CD14-positive monocyte (primary cell): Measurements from ENCODE around the gene RTN4RL1. TPM values are rescaled to one million over a fixed set of nuclear protein-coding genes. Genes with fewer than 3 reads are reported as not detected.

ENCODE experiments used
- DNase-seq, 3 donors: peaks; one replicate each; pipeline ENCODE4 v3.0.0-alpha.2; 2011 to 2022
- H2AFZ ChIP-seq: 2 replicates; pipeline ENCODE4 v1.6.0; 2012; ENCODE audit warnings: mild to moderate bottlenecking, low read depth, low read length, inconsistent platforms; ENCODE audit not compliant: insufficient read depth, poor library complexity, severe bottlenecking
- H3K27ac ChIP-seq, 2 donors: 1 replicate in 1 of 2; 2 replicates in 1 of 2; pipeline ENCODE4 v1.5.1; 2012 to 2013; ENCODE audit warnings: low read length in 2 of 2, control low read depth in 1 of 2, inconsistent platforms in 1 of 2, low read depth in 1 of 2, mild to moderate bottlenecking in 1 of 2
- H3K27me3 ChIP-seq, 2 donors: one replicate each; pipeline versions ENCODE4 v1.6.0 to v1.6.1; 2011 to 2013; ENCODE audit warnings: low read length in 2 of 2; ENCODE audit not compliant: control insufficient read depth in 2 of 2, insufficient read depth in 2 of 2
- H3K36me3 ChIP-seq, 2 donors: replicated peaks in 1 of 2; 1 replicate in 1 of 2; 2 replicates in 1 of 2; pipeline versions ENCODE4 v1.5.1 to v1.6.1; 2012 to 2013; ENCODE audit warnings: low read length in 2 of 2, control low read depth in 1 of 2, inconsistent platforms in 1 of 2, mild to moderate bottlenecking in 1 of 2; ENCODE audit not compliant: insufficient read depth in 2 of 2, control insufficient read depth in 1 of 2
- H3K4me1 ChIP-seq, 2 donors: 1 replicate in 1 of 2; 2 replicates in 1 of 2; pipeline versions ENCODE4 v1.5.1 to v1.6.1; 2012 to 2013; ENCODE audit warnings: low read length in 2 of 2, control low read depth in 1 of 2, inconsistent platforms in 1 of 2, mild to moderate bottlenecking in 1 of 2, moderate library complexity in 1 of 2; ENCODE audit not compliant: insufficient read depth in 2 of 2, control insufficient read depth in 1 of 2
- H3K4me2 ChIP-seq: replicated peaks from 2 replicates; pipeline ENCODE3; 2012; ENCODE audit warnings: low read length, moderate library complexity, mild to moderate bottlenecking; ENCODE audit not compliant: poor library complexity, severe bottlenecking; ENCODE audit errors: extremely low read depth
- H3K4me3 ChIP-seq, 3 experiments: fragments of 200-600 bp in 1 of 3; sonication (generic) in 1 of 3; replicated peaks in 1 of 3; 1 replicate in 2 of 3; 2 replicates in 1 of 3; pipeline ENCODE4 v1.5.1; 2011 to 2013; ENCODE audit warnings: low read length in 3 of 3, mild to moderate bottlenecking in 3 of 3, control low read depth in 2 of 3, low read depth in 2 of 3, inconsistent platforms in 1 of 3, moderate library complexity in 1 of 3
- H3K79me2 ChIP-seq: 2 replicates; pipeline ENCODE4 v1.6.0; 2012; ENCODE audit warnings: mild to moderate bottlenecking, control low read depth, inconsistent platforms, low read length, moderate library complexity; ENCODE audit not compliant: insufficient read depth
- H3K9ac ChIP-seq: 2 replicates; pipeline ENCODE4 v1.6.0; 2017; ENCODE audit warnings: low read length, mild to moderate bottlenecking; ENCODE audit not compliant: insufficient read depth, poor library complexity, severe bottlenecking
- H3K9me3 ChIP-seq, 2 donors: replicated peaks in 1 of 2; 1 replicate in 1 of 2; 2 replicates in 1 of 2; pipeline versions ENCODE4 v1.5.1 to v1.6.1; 2012 to 2013; ENCODE audit warnings: low read length in 2 of 2, control low read depth in 1 of 2; ENCODE audit not compliant: control insufficient read depth in 1 of 2, insufficient read depth in 1 of 2
- H4K20me1 ChIP-seq: 2 replicates; pipeline ENCODE4 v1.6.0; 2012; ENCODE audit warnings: mild to moderate bottlenecking, low read length, control low read depth, moderate library complexity; ENCODE audit not compliant: insufficient read depth
- H3K27ac Mint-ChIP-seq, 7 donors: one replicate each; pipeline ENCODE4 v1.8.0; 2020; ENCODE audit warnings: mild to moderate bottlenecking in 7 of 7, mixed read lengths in 7 of 7, moderate library complexity in 6 of 7, inconsistent platforms in 2 of 7
- H3K27me3 Mint-ChIP-seq, 3 donors: one replicate each; pipeline ENCODE4 v1.8.0; 2021 to 2022; ENCODE audit warnings: low read depth in 3 of 3, mild to moderate bottlenecking in 3 of 3, mixed read lengths in 3 of 3, moderate library complexity in 3 of 3, inconsistent platforms in 1 of 3
- H3K36me3 Mint-ChIP-seq, 2 donors: one replicate each; pipeline ENCODE4 v1.8.0; 2020; ENCODE audit warnings: mixed read lengths in 2 of 2, inconsistent platforms in 1 of 2, mild to moderate bottlenecking in 1 of 2
- H3K4me1 Mint-ChIP-seq: one replicate; pipeline ENCODE4 v1.8.0; 2020; ENCODE audit warnings: mild to moderate bottlenecking, mixed read lengths
- H3K4me3 Mint-ChIP-seq, 2 donors: one replicate each; pipeline ENCODE4 v1.8.0; 2020; ENCODE audit warnings: mild to moderate bottlenecking in 2 of 2, mixed read lengths in 2 of 2, moderate library complexity in 1 of 2
- H3K9me3 Mint-ChIP-seq, 7 donors: one replicate each; pipeline ENCODE4 v1.8.0; 2020 to 2022; ENCODE audit warnings: mixed read lengths in 7 of 7, mild to moderate bottlenecking in 6 of 7, moderate library complexity in 6 of 7, inconsistent platforms in 2 of 7
- WGBS: methylation state at CpG from one replicate; pipeline ENCODE4 v1.1.5; 2013; ENCODE audit warnings: missing lambda C conversion rate; ENCODE audit not compliant: insufficient coverage; 5-methylcytosine and 5-hydroxymethylcytosine counted together
- intact Hi-C, 2 donors: fragments of 100-400 bp; cut with micrococcal nuclease; formaldehyde crosslinking; loops; one replicate each; pipeline versions ENCODE4 v1.15.0 to v1.15.1; 2023
- polyA plus RNA-seq, 3 donors: library from polyadenylated mRNA; depleted of rRNA in 1 of 3; unstranded in 2 of 3; stranded (reverse) in 1 of 3; fragments of 300-500 nt in 2 of 3; fragments of >200 nt in 1 of 3; fragmentation: Illumina TruSeq in 2 of 3; gene quantifications; 1 replicate in 2 of 3; 2 replicates in 1 of 3; pipeline ENCODE4 v1.2.3, GENCODE V29; 2012 to 2021
- TF ChIP-seq, protein P1 (sequence below): fragments of 200-600 bp; IDR thresholded peaks from one replicate; pipeline ENCODE4 v1.8.0; 2022; ENCODE audit warnings: antibody characterized with exemption, mild to moderate bottlenecking

The RTN4RL1 gene
- polyA plus RNA-seq, 3 donors, result 0.07 to 0.29 (median 0.11) TPM

DNA sequence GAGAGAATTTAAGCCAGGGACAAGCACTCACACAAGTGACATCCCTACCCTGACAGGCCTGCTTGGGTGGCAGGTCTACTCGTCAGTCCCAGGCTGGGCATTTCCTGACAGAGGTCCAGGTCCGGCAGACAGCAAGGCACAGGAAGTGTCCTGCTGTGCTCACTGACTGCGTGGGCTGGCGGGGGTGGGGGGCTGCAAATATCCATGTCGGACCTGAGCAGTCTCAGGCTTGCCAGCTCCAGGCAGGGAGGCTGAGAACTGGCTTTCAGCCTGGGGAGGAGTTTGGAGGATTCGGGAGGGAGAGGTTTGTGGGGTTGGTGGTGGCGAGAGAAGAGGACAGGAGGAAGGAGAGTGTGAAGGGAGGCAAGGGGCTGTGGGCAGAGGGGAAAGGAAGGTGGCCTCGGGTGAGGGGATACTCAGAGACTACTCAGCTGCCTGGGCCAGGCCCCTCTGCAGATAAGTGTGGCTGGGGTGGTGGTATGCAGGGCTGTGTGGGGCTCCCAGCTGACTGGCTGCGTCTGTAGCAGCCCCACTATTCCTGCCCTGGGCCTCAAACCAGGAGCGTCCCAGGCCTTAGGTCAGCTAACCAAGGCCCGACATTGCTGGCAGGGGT, 37.5 kb upstream of the RTN4RL1 start:
- peaks cover 6 to 11% of the 10 kb centered on the region in 2 donors for H3K27me3 ChIP-seq
- H3K79me2 ChIP-seq, result no peaks in the 10 kb centered on the region
- H3K4me1 Mint-ChIP-seq, result peaks cover 27% of the 10 kb centered on the region
- TF ChIP-seq, protein P1, sequence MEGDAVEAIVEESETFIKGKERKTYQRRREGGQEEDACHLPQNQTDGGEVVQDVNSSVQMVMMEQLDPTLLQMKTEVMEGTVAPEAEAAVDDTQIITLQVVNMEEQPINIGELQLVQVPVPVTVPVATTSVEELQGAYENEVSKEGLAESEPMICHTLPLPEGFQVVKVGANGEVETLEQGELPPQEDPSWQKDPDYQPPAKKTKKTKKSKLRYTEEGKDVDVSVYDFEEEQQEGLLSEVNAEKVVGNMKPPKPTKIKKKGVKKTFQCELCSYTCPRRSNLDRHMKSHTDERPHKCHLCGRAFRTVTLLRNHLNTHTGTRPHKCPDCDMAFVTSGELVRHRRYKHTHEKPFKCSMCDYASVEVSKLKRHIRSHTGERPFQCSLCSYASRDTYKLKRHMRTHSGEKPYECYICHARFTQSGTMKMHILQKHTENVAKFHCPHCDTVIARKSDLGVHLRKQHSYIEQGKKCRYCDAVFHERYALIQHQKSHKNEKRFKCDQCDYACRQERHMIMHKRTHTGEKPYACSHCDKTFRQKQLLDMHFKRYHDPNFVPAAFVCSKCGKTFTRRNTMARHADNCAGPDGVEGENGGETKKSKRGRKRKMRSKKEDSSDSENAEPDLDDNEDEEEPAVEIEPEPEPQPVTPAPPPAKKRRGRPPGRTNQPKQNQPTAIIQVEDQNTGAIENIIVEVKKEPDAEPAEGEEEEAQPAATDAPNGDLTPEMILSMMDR, result no peak
- H3K36me3 ChIP-seq, result peaks cover 21 to 59% of the 10 kb centered on the region in 2 donors
- DNase-seq, result no peak
- no peak overlapping the region for H3K4me3 ChIP-seq
- H3K9me3 ChIP-seq, result peaks cover 0 to 3% of the 10 kb centered on the region in 2 donors
- peaks cover 3% of the 10 kb centered on the region for H4K20me1 ChIP-seq
- H3K4me3 Mint-ChIP-seq, result no peak overlapping the region
- no peak overlapping the region for H3K4me2 ChIP-seq
- WGBS, result 66% methylated on average over 9 of the region's 11 CpGs
- intact Hi-C loops, result no loop called here
- no peak overlapping the region for H3K27ac ChIP-seq
- H3K9ac ChIP-seq, result no peak overlapping the region
- H3K27me3 Mint-ChIP-seq, result peaks cover 10 to 33% (median 15%) of the 10 kb centered on the region in 3 donors
- peaks cover 22 to 31% of the 10 kb centered on the region in 2 donors for H3K4me1 ChIP-seq
- H2AFZ ChIP-seq, result no peak overlapping the region
- peaks cover 0 to 2% (median 0%) of the 10 kb centered on the region in 7 donors for H3K9me3 Mint-ChIP-seq
- H3K27ac Mint-ChIP-seq, result peak overlapping the region in 1 of 7 donors; percentile 68
- H3K36me3 Mint-ChIP-seq, result peaks cover 61 to 71% of the 10 kb centered on the region in 2 donors

DNA sequence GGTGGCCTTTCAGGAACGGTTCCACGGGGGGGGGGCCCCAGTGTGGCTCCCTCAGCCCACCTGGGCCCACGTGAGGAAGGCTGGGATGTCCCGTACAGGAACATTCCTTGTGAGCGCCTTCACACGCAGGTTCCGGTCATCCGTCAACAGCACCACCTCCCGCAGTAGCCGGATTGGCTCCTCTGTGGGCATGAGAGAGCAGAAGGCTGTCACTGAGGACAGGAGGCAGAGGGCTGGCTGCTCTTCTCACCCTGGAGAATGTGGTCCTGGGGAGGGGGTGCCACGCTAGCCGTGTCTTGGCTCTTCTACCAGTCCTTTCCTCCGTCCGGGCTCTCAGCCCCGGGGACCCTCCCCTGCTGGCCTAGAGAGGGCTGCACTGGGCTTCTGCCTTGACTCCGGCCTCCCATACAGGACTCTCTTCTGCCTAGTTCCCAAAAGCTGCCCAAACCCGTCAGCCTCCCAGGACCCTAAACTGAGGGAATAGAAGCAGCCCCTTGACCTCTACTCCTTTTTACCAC, 36.4 kb upstream of the RTN4RL1 start:
- Histone ChIP-seq H3K27ac (no peak overlapping the region), H3K36me3 (peaks cover 18 to 48% of the 10 kb centered on the region in 2 donors), H3K9me3 (peaks cover 0 to 3% of the 10 kb centered on the region in 2 donors), H2AFZ (no peak overlapping the region), H3K79me2 (no peaks in the 10 kb centered on the region), H4K20me1 (peaks cover 7% of the 10 kb centered on the region), H3K4me2 (no peak overlapping the region), H3K27me3 (peaks cover 8 to 15% of the 10 kb centered on the region in 2 donors), H3K9ac (no peak overlapping the region), H3K4me1 (peaks cover 26 to 42% of the 10 kb centered on the region in 2 donors), H3K4me3 (no peak overlapping the region)
- TF ChIP-seq, protein P1, result no peak
- intact Hi-C loops, result no loop called here
- WGBS, result 94% methylated on average over 16 of the region's 17 CpGs
- H3K27ac Mint-ChIP-seq, result peak overlapping the region in 1 of 7 donors; percentile 61
- H3K4me1 Mint-ChIP-seq, result peaks cover 30% of the 10 kb centered on the region
- H3K36me3 Mint-ChIP-seq, result peaks cover 51 to 61% of the 10 kb centered on the region in 2 donors
- no peak for DNase-seq
- H3K9me3 Mint-ChIP-seq, result peaks cover 0 to 2% (median 0%) of the 10 kb centered on the region in 7 donors
- H3K4me3 Mint-ChIP-seq, result no peak overlapping the region
- peaks cover 12 to 43% (median 17%) of the 10 kb centered on the region in 3 donors for H3K27me3 Mint-ChIP-seq
